ENCODE data around the gene FAM234B.

DNA sequence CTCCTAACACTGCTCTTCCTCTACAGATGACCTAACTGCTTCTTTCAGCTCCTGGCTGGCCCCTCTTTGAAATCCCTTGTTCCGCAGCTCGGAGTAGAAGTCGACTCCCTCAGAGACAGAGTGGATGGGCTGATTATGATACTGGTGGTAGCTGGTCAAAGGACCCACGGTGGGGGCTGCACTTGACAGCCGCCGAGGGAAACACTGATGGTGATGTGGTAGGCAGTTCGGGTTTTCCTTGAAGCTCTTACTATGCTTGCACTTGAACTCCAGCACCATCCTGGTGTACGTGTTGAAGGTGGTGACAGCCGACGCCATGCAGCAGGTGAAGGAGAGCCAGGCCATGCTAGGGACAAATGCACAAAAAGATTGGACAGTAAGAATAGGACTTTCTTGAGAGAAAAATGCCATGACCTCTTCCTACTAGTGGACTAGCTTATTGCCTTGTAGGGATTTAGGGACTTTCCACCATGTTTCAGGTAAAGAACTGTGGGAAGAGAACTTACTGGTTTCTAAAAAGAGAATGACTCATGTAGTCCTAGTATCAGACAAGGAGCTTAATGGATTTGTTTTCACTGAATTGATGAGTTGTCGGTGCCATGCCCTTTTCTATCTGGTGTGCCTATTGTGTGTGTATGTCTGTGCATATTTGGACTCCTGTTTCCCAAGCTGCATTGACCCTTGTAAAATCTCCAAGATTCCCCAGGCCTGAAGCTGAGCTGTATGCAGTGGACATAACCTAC, 40.9 kb downstream of the FAM234B start:
- TF ChIP-seq, protein P1, sequence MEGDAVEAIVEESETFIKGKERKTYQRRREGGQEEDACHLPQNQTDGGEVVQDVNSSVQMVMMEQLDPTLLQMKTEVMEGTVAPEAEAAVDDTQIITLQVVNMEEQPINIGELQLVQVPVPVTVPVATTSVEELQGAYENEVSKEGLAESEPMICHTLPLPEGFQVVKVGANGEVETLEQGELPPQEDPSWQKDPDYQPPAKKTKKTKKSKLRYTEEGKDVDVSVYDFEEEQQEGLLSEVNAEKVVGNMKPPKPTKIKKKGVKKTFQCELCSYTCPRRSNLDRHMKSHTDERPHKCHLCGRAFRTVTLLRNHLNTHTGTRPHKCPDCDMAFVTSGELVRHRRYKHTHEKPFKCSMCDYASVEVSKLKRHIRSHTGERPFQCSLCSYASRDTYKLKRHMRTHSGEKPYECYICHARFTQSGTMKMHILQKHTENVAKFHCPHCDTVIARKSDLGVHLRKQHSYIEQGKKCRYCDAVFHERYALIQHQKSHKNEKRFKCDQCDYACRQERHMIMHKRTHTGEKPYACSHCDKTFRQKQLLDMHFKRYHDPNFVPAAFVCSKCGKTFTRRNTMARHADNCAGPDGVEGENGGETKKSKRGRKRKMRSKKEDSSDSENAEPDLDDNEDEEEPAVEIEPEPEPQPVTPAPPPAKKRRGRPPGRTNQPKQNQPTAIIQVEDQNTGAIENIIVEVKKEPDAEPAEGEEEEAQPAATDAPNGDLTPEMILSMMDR (IDR thresholded peaks at IDR 0.05; ENCODE audit: borderline replicate concordance, extremely low read depth, low read length, poor library complexity, severe bottlenecking), result no peak
- TF ChIP-seq EZH2 (IDR thresholded peaks at IDR 0.05; ENCODE audit: borderline replicate concordance, low read depth, low read length, severe bottlenecking), result no peak
